Mesenchymal stem cell (in vitro differentiated cells and primary cell): ENCODE measurements around the gene RASAL2.

Experiments used
- DNase-seq: peaks from one replicate; pipeline ENCODE4 v3.0.0-alpha.2; 2013
- H2AFZ ChIP-seq: one replicate; pipeline ENCODE4 v1.6.1; 2013; ENCODE audit warnings: low read depth, mild to moderate bottlenecking, control low read depth, inconsistent platforms, low read length, moderate library complexity
- H2AK5ac ChIP-seq: 2 replicates; pipeline ENCODE4 v1.6.1; 2013; ENCODE audit warnings: low read length, moderate library complexity, mild to moderate bottlenecking, inconsistent platforms; ENCODE audit not compliant: severe bottlenecking
- H2BK120ac ChIP-seq: one replicate; pipeline ENCODE4 v1.6.1; 2013; ENCODE audit warnings: low read depth, mild to moderate bottlenecking, inconsistent platforms, low read length, moderate library complexity
- H2BK12ac ChIP-seq, 2 experiments: one replicate each; pipeline ENCODE4 v1.6.1; 2013; ENCODE audit warnings: inconsistent platforms in 2 of 2, low read length in 2 of 2, mild to moderate bottlenecking in 2 of 2, moderate library complexity in 2 of 2, control low read depth in 1 of 2
- H2BK15ac ChIP-seq: one replicate; pipeline ENCODE4 v1.6.1; 2013; ENCODE audit warnings: mild to moderate bottlenecking, low read depth, inconsistent platforms; ENCODE audit not compliant: poor library complexity, severe bottlenecking
- H2BK5ac ChIP-seq: 2 replicates; pipeline ENCODE4 v1.6.1; 2013; ENCODE audit warnings: low read depth, mild to moderate bottlenecking, low read length, control low read depth, inconsistent platforms; ENCODE audit not compliant: poor library complexity, severe bottlenecking
- H3K14ac ChIP-seq, 2 experiments: one replicate each; pipeline ENCODE4 v1.6.1; 2013; ENCODE audit warnings: inconsistent platforms in 2 of 2, low read length in 2 of 2, control low read depth in 1 of 2, mild to moderate bottlenecking in 1 of 2, moderate library complexity in 1 of 2
- H3K18ac ChIP-seq, 2 experiments: one replicate each; pipeline ENCODE4 v1.6.1; 2013; ENCODE audit warnings: inconsistent platforms in 2 of 2, low read length in 2 of 2, control low read depth in 1 of 2, low read depth in 1 of 2, mild to moderate bottlenecking in 1 of 2
- H3K23ac ChIP-seq, 2 experiments: one replicate each; pipeline ENCODE4 v1.6.1; 2013; ENCODE audit warnings: inconsistent platforms in 2 of 2, low read length in 2 of 2, mild to moderate bottlenecking in 2 of 2, moderate library complexity in 2 of 2, control low read depth in 1 of 2
- H3K27ac ChIP-seq: 2 replicates; pipeline ENCODE4 v1.5.1; 2013; ENCODE audit warnings: mild to moderate bottlenecking, moderate library complexity, low read length, control low read depth, inconsistent platforms; ENCODE audit not compliant: poor library complexity, severe bottlenecking
- H3K27me3 ChIP-seq, 2 experiments: 2 replicates each; pipeline versions ENCODE4 v1.6.1 to v1.7.0; 2013; ENCODE audit warnings: low read length in 2 of 2, mild to moderate bottlenecking in 2 of 2, moderate library complexity in 2 of 2, control low read depth in 1 of 2, inconsistent platforms in 1 of 2; ENCODE audit not compliant: control insufficient read depth in 1 of 2, insufficient read depth in 1 of 2
- H3K36me3 ChIP-seq, 2 experiments: 2 replicates each; pipeline versions ENCODE4 v1.6.1 to v1.7.0; 2013; ENCODE audit warnings: low read length in 2 of 2, control low read depth in 1 of 2, inconsistent platforms in 1 of 2, low read depth in 1 of 2, mild to moderate bottlenecking in 1 of 2; ENCODE audit not compliant: insufficient read depth in 2 of 2, control insufficient read depth in 1 of 2
- H3K4ac ChIP-seq, 2 experiments: one replicate each; pipeline ENCODE4 v1.6.1; 2013; ENCODE audit warnings: inconsistent platforms in 2 of 2, low read length in 2 of 2, mild to moderate bottlenecking in 2 of 2, moderate library complexity in 2 of 2, control low read depth in 1 of 2, low read depth in 1 of 2
- H3K4me1 ChIP-seq: 2 replicates; pipeline ENCODE4 v1.6.1; 2013; ENCODE audit warnings: low read depth, low read length, control low read depth; ENCODE audit not compliant: control insufficient read depth, insufficient read depth
- H3K4me2 ChIP-seq: 2 replicates; pipeline ENCODE4 v1.6.1; 2013; ENCODE audit warnings: low read length, mild to moderate bottlenecking, inconsistent platforms; ENCODE audit not compliant: poor library complexity, severe bottlenecking
- H3K4me3 ChIP-seq, 2 experiments: 2 replicates each; pipeline versions ENCODE4 v1.5.1 to v1.7.0; 2013; ENCODE audit warnings: low read length in 2 of 2, mild to moderate bottlenecking in 2 of 2, control low read depth in 1 of 2, low read depth in 1 of 2; ENCODE audit not compliant: insufficient read depth in 1 of 2
- H3K79me1 ChIP-seq: replicated peaks from 2 replicates; pipeline ENCODE4 v1.6.1; 2013; ENCODE audit warnings: mild to moderate bottlenecking, control low read depth, low read length, inconsistent platforms; ENCODE audit not compliant: poor library complexity, severe bottlenecking
- H3K9ac ChIP-seq: 2 replicates; pipeline ENCODE4 v1.7.0; 2013; ENCODE audit warnings: mild to moderate bottlenecking, low read length, moderate library complexity
- H3K9me3 ChIP-seq: 2 replicates; pipeline ENCODE4 v1.7.0; 2013; ENCODE audit warnings: mild to moderate bottlenecking, low read length; ENCODE audit not compliant: control insufficient read depth
- H4K8ac ChIP-seq: one replicate; pipeline ENCODE4 v1.6.1; 2013; ENCODE audit warnings: inconsistent platforms, mild to moderate bottlenecking, low read length, moderate library complexity
- H4K91ac ChIP-seq: one replicate; pipeline ENCODE4 v1.6.1; 2013; ENCODE audit warnings: mild to moderate bottlenecking, low read length, inconsistent platforms
- WGBS: methylation state at CpG from one replicate; pipeline ENCODE4 v1.1.7; 2013; ENCODE audit warnings: mixed read lengths; 5-methylcytosine and 5-hydroxymethylcytosine counted together

RASAL2 gene

DNA sequence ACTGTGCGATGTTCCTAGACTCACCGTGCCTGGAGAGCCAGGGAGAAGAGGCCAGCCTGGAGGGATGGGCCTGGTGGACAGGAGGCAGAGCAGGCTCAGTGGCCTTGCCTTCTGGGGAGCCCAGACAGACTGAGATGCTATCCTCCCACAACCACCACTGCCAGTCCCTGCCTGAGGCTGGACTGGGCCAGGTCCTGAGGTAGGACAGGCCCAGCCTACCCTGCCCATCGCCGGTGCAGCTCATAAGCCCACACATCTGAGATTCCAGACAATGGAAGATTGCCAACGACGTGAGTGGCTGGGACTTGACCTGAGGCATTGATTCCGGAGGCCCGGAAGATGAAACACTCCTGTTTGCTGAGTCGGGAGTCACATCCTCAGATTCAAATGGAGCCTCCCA lies 397.1 kb downstream of the RASAL2 start:
- Histone ChIP-seq H2BK120ac (no peak overlapping the region), H2BK5ac (no peak overlapping the region), H3K23ac (no peak overlapping the region), H3K4me3 (no peak overlapping the region), H3K4ac (no peak overlapping the region), H2BK12ac (no peak overlapping the region), H3K18ac (no peak overlapping the region), H3K27me3 (peaks cover 0 to 16% of the 10 kb centered on the region in 2 experiments), H4K91ac (peak overlapping the region; percentile 46), H3K9me3 (no peaks in the 10 kb centered on the region), H3K36me3 (peaks cover 0 to 3% of the 10 kb centered on the region in 2 experiments), H3K4me2 (no peak overlapping the region), H2AFZ (no peak overlapping the region), H3K79me1 (no peaks in the 10 kb centered on the region), H3K9ac (no peak overlapping the region), H3K27ac (no peak overlapping the region), H2BK15ac (no peak overlapping the region), H3K4me1 (peaks cover 4% of the 10 kb centered on the region), H4K8ac (no peak overlapping the region), H2AK5ac (no peak overlapping the region), H3K14ac (peak overlapping the region in 1 of 2 experiments; percentile 55)
- 96% methylated on average over 9 of the region's 9 CpGs for WGBS
- DNase-seq, result no peak

DNA sequence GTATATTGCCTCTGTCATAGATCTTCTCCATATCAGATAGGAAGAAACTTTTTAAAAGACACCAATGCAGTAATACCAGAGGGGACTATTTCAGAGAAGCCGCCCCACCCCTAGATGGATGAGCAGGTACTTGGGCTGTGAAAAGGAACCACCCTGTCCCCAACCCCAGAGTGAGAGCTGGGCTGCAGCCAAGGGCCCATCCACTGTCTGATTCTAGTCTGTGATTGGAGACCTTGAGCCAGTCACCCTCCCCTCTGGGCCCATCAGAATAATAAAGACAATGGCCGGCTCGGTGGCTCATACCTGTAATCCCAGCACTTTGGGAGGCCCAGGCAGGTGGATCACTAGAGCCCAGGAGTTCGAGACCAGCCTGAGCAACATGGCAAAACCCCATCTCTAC lies 397.8 kb downstream of the RASAL2 start:
- H2BK12ac ChIP-seq, result no peak overlapping the region
- no peak overlapping the region for H3K23ac ChIP-seq
- no peak overlapping the region for H3K14ac ChIP-seq
- no peak overlapping the region for H2BK5ac ChIP-seq
- H3K79me1 ChIP-seq, result no peaks in the 10 kb centered on the region
- H3K4me3 ChIP-seq, result no peak overlapping the region
- WGBS, result 94% methylated on average over 4 of the region's 4 CpGs
- no peak overlapping the region for H3K4me2 ChIP-seq
- no peak overlapping the region for H2AK5ac ChIP-seq
- H2BK15ac ChIP-seq, result no peak overlapping the region
- no peak overlapping the region for H3K27ac ChIP-seq
- H4K8ac ChIP-seq, result no peak overlapping the region
- H3K9me3 ChIP-seq, result no peaks in the 10 kb centered on the region
- no peak overlapping the region for H4K91ac ChIP-seq
- H3K27me3 ChIP-seq, result peaks cover 0 to 16% of the 10 kb centered on the region in 2 experiments
- peaks cover 2% of the 10 kb centered on the region for H3K4me1 ChIP-seq
- H3K4ac ChIP-seq, result no peak overlapping the region
- no peak overlapping the region for H3K18ac ChIP-seq
- H3K36me3 ChIP-seq, result no peaks in the 10 kb centered on the region
- no peak for DNase-seq
- H3K9ac ChIP-seq, result no peak overlapping the region
- no peak overlapping the region for H2BK120ac ChIP-seq
- no peak overlapping the region for H2AFZ ChIP-seq

DNA sequence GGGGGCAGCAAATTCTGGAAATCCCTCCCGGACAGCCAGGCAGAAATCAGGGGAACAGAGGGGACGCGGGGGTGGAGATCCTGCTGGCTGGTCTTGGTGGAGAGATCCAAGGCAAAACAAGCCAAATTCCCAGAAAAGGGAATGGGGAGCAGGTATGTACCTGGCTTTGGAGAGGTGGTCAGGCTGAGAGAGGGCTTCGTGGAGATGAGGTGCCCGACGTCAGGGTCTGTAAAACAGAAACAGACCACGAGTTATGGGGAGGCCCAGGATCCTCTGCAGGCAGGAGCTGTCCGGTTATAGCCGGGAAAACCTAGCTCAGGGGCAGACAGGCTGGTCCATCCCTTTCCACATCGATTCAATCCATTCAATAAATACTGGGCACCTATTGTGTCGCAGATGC lies 398.4 kb downstream of the RASAL2 start:
- Histone ChIP-seq H3K9ac (no peak overlapping the region), H2BK120ac (no peak overlapping the region), H3K14ac (no peak overlapping the region), H2BK12ac (no peak overlapping the region), H3K4ac (no peak overlapping the region), H3K18ac (no peak overlapping the region), H3K79me1 (no peaks in the 10 kb centered on the region), H4K8ac (no peak overlapping the region), H2AFZ (no peak overlapping the region), H3K27me3 (peaks cover 0 to 10% of the 10 kb centered on the region in 2 experiments), H4K91ac (no peak overlapping the region), H2AK5ac (no peak overlapping the region), H2BK5ac (no peak overlapping the region), H3K36me3 (no peaks in the 10 kb centered on the region), H3K4me1 (peaks cover 2% of the 10 kb centered on the region), H3K9me3 (no peaks in the 10 kb centered on the region), H3K4me3 (no peak overlapping the region), H2BK15ac (no peak overlapping the region), H3K23ac (no peak overlapping the region), H3K27ac (no peak overlapping the region), H3K4me2 (no peak overlapping the region)
- DNase-seq, result no peak
- WGBS, result 97% methylated on average over 10 of the region's 11 CpGs

DNA sequence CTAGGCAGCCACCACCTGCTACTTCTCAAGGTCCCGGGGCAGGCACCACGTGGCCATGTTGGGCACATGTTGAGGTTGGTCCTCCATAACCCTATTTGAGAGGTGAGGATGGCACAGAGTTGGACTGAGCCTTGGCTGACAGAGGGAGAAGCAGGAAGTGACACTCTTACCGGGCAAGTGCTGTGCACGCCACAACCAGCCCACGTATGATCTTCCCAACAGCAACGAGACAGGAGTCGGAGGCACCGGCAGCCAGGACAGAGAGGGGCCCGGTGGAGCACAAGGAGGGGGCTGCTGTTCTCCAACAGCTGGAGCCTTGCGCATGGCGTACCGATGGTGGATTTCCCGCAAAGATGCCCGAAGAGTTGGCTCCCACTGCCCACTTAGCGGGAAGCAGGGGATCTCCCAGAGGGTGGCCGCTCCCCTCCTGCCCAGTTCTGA lies 399.4 kb downstream of the RASAL2 start:
- Histone ChIP-seq H3K36me3 (no peaks in the 10 kb centered on the region), H3K9ac (no peak overlapping the region), H2BK5ac (no peak overlapping the region), H3K27ac (no peak overlapping the region), H3K79me1 (no peaks in the 10 kb centered on the region), H3K4me3 (no peak overlapping the region), H2BK15ac (no peak overlapping the region), H4K91ac (no peak overlapping the region), H3K14ac (no peak overlapping the region), H2AFZ (no peak overlapping the region), H3K4me1 (peaks cover 2% of the 10 kb centered on the region), H2AK5ac (no peak overlapping the region), H4K8ac (no peak overlapping the region), H2BK12ac (no peak overlapping the region), H3K4ac (no peak overlapping the region), H3K4me2 (no peak overlapping the region), H3K18ac (no peak overlapping the region), H2BK120ac (no peak overlapping the region), H3K23ac (no peak overlapping the region), H3K9me3 (no peaks in the 10 kb centered on the region), H3K27me3 (peaks cover 0 to 5% of the 10 kb centered on the region in 2 experiments)
- DNase-seq, result no peak
- WGBS, result 95% methylated on average over 16 of the region's 16 CpGs
